NCI-H510A (cell line): ENCODE measurements around the gene CACNG5.
A peak's percentile ranks its signal among the peaks of the same experiment; 100 is the strongest.

Experiments
- DNase-seq: peaks from one replicate; lab custom pipeline; 2025; lab: John Stamatoyannopoulos, UW

Gene CACNG5

GRCh38 chr17:66826856-66827255 lies 8.1 kb upstream of the CACNG5 start:
- no peak for DNase-seq

DNA sequence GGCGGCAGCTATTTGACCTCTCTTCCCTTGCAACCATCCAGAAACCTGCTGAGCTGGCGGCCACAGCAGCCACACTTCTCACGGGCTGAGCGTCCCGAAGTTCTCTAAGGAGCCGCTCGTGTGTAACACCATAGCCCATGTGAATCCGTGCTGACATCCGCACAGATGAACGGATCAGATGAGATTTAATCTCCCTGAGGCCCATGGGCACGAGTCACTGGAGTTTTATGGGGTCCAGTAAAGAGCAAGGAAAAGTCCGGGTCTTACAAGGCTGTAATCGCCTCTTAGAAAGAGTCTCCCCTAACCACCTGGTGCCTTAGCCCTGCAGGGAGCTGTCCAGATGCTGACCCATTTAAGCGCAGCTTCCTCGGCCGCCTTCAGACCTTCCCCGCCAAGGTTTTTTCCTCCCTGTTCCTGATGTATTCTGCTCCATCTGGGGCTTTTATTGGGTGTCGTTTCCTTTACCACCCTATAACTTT lies 5.5 kb upstream of the CACNG5 start:
- no peak for DNase-seq

DNA sequence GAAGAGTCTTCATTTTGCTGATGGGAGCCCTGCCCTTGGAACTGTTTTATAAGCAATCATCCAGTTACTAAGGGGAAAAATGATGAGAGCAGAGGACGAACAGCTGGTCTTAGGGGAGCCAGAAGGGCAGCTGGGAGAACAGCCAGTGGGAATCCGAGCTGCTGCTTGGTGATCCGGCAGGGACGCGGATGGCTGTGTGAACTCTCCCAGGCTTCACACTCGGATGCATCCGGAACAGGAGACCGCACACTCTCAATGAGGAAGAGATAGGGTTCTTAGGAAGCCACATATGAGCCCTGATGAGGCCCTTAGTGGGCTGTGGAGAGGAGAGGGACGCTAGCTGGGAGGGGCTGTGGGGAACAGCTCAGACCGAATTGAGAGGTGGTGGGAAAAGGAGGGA lies 5.0 kb upstream of the CACNG5 start:
- DNase-seq, result peak; percentile 40

DNA sequence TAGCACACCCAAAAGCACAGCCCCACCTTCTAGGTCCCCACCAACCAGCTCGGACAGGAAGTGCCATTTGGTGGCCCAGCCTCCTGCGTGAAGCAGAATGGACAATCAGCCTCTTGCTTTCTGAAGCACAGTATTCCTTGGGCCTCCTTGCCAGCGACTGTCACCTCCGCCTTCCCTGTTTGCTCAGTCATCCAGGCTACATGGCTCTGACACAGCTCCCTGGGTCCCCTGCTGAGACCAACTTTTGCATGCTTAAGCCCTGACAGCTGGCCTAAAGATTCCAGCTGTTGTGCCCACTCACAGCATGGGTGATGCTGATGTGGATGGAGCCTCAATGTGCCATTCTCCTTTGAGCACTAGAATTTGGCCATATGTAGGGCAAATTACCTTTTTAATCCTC lies 4.5 kb upstream of the CACNG5 start:
- DNase-seq, result peak; percentile 57

GRCh38 chr17:66831383-66832210 lies 3.3 kb upstream of the CACNG5 start:
- no peak for DNase-seq

DNA sequence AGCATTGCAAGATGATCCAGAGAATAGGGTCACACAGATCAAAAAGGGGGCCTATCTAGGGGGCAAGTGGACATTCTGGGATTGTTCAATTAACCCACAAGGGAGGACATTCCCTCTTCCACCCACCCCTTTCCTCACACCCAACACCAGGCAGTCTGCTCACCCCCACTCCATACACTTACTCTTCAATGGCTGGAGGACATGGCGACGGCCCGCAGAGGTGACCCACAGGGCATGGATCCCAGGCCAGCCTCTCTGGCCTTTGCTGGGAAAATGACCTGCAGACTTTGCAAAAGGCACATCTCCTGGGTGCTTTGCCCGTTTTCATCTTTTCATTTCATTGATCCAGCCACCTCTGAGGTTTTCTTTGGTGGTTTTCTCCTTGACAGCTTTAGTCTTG lies 1.7 kb upstream of the CACNG5 start:
- no peak for DNase-seq

DNA sequence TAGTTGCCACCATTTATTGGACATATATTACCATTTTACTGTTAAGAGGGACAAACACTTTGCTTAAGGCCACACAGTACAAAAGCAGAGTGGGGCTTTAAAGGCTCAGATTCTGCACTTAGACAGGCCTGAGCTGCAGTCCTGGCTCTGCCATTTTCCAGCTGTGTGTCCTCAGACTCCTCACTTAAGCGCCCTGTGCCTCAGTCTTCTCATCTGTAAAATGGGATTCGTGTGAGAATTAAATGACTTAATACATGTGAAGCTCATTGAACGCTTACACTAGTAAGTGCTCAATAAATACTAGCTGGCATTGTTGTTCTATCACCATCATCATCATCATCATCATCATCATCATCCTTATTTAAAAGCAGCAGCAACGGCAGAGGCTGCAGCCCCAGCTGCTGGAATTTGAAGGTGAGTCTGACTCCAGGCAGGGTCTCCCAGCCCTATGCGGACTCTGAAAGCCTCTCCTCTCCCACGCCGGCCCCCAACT lies 445 bp upstream of the CACNG5 start:
- no peak for DNase-seq

DNA sequence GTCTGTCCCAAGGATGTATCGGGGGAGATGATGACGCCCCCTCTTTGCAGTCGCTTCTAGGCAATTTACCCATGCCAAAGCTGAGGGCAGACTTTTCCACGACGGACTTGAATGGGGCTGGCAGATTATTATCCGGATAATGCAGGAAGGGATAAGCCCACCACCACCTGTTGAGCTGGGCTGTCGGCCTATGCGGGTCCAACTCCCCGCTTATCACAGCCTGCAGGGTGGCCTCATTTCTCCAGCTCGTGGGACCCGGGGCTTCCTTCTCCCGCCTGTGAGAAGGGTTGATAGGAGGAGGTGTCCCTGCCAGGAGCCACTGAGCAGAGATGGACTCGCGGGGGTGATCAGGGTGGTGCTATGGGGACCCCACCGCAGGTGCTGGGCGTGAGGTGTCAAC lies 559 bp downstream of the CACNG5 start:
- DNase-seq, result no peak

GRCh38 chr17:66836063-66837005 lies 1.4 kb downstream of the CACNG5 start:
- DNase-seq, result no peak

DNA sequence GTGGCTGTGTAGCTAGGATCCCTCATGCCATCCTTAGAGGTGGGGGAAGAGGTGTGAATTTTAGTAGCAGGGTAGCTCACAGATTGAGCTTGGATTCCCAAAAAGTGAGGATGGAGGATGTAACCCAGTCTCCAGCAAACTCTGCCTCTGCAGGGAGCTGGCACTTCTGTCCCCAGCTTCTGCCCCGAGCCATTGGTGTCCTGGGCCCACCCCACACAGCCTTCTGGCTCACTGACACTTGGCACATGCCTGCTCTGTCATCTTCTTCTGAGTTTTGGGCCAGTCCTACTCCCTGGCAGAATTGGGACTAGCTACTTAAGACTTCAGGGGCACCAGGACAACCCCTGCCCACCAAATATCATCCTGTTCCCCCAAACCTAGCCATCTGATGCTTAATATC lies 2.3 kb downstream of the CACNG5 start:
- no peak for DNase-seq

DNA sequence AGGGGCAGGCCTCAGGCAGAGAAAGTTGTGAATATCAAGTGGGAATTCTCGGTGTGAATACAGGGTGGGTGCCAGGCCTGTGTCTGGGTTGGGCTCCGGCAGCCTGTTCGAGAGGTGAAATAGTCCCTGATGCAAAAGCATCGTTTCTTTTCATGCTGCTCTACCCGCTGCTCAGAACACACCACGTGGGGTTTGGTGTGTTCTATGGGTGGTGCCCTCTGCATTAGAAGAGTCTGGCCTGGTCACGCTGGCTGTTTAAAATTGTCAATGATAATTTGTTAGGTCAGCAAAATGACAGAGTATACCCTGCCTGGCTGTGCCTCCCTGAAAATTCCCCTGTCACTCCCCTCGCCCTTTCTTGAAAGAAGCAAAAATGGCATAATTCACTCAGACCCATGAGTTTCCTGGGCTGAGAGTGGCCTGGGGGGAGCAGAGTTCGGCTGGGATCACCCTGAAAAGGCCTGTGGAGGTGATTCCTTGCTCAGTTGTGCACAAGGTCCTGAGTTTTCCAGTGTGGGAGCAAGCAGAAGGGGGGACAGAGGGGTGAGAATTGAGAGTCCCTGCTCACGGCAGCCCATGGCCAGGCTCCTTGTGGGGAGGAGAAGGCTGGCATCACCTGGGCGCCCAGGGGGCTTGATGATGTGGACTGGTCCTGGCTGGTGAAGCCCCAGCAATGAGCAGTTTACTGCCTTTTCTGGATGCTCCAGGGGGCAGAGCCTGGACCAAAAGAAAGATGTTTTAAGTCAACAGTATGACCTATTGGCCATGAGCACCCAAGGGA lies 3.2 kb downstream of the CACNG5 start:
- DNase-seq, result no peak

GRCh38 chr17:66839616-66840015 lies 4.7 kb downstream of the CACNG5 start:
- no peak for DNase-seq

DNA sequence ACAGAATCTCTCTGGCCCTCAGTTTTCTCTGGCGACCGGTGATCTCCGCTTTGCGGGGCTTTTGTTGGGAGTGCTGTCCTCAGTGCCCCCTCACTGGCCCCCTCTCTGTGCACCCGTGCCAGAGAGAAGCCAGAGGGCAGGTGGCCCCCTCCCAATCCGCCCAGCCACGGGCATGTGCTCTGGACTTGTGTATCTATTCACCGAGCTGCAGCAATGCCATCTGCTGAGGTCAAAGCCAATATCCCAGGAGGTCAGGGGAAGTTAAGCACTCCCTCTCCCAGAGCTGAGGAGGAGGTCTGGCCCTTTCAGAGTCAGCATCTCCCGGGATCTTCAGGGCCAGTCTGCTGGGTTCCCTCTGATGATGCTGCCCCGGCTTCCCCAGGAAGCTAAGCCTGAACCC lies 5.1 kb downstream of the CACNG5 start:
- DNase-seq, result no peak

DNA sequence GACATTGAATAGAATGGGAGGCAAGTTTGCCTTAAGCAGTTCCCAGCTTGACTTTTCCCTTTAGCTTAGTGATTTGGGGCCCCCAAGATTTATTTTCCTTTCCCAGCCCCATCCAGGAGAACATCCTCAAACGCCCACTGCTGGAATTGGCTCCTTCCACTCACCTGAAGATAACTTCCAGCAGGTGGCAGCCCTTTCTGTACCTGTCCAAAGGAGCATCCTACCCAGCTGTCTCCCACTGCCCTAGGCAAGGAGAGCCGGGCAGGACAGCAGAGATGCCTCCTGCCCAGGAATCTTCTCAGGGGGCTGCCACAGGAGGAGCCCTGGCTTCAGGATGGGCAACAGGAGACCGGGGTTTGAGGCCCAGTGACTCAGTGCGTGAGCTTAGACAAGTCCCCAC lies 6.4 kb downstream of the CACNG5 start:
- no peak for DNase-seq

DNA sequence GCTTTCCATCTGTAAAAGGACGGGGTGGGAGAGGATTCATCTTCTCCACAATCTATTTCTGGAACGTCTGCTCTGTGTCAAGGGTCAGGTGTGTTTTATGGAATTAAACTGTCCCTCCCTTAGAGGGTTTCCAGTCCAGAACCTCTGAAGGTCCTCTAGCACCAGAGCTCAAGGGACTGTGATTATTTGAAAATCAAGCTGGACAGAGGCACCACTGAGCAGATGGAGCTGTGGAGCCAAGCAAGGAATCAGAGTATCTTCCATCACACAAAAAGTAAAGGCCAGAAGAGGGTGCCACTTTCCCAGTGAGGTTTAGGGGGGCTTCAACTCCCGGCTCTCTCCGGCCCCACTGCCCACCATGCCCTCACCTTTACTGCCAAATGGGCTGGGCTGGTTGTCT lies 6.8 kb downstream of the CACNG5 start:
- DNase-seq, result no peak

- no peak for DNase-seq
Measured at GRCh38 chr17:66842505-66842904, 7.6 kb downstream of the CACNG5 start.

GRCh38 chr17:66842959-66843358 lies 8.0 kb downstream of the CACNG5 start:
- DNase-seq, result no peak

DNA sequence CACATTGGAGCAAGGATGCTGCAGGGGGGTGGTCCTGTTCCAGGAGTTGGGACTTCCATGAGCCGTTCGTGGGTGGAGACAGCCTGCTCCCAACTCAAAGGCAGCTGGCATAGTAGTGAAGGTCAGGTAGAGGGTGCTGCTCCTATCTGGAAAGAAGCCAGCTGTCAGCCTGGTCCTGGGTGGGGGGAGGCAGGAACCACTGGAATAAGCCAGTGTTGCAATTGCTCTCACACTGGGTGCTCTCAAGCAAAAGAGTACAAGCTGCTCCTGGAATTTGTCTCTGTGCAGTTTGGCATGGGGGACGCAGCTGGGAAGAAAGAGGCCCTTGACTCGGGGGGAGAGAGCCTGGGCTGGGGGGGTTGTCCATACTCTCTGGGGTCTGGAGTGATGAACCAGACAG lies 8.7 kb downstream of the CACNG5 start:
- DNase-seq, result no peak

GRCh38 chr17:66847704-66848103 lies 12.8 kb downstream of the CACNG5 start:
- DNase-seq, result no peak

DNA sequence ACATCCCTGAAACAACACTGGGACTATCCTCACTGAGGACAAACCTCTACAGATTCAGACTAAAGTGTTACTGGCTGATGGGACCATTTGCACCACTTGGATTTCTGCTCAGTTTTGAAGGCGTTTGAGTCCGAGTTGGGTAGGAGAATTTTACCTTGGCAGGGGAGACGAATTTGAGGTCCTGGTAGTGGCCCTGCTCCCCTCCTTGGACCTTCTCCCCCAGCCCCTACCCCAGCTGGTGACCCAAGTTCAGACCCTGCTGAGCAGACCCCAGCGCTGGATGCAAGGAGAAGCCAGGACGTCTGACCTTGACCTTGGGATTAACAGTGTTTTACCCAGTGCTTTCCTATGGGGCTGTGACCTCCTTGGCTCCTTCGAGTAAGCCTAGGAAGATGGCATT lies 13.6 kb downstream of the CACNG5 start:
- no peak for DNase-seq

- no peak for DNase-seq
Measured at GRCh38 chr17:66849032-66849655, 14.2 kb downstream of the CACNG5 start.
